ENCODE results near the gene CFDP1.

CFDP1 gene

DNA sequence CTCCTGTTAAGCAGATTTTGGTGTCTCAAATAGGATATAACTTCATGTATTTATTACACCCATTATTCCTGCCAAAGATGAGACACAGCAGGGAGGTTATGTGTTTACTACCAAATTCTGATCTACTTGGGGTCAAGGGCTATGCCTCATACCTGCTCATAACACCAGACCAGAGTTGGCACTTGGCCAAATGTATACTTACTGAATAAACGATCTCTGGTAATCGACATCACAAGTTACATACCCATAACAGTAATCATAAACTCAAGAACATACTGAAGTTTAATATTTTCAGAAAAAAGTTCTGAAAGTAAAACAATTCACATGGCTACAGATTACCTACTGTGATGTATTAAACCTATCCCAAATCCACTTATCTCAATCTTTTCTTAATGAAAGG, 28.3 kb upstream of the CFDP1 start:
- TF ChIP-seq CTCF (IDR thresholded peaks at IDR 0.05), result no peak

GRCh38 chr16:75460446-75460845, 27.1 kb upstream of the CFDP1 start:
- TF ChIP-seq CTCF (IDR thresholded peaks at IDR 0.05), result no peak

- TF ChIP-seq CTCF (IDR thresholded peaks at IDR 0.05), result no peak
These were observed 26.4 kb upstream of the CFDP1 start for GRCh38 chr16:75459691-75460090.

- TF ChIP-seq CTCF (IDR thresholded peaks at IDR 0.05), result no peak
These were observed 25.1 kb upstream of the CFDP1 start for GRCh38 chr16:75458439-75458838.

- no peak for TF ChIP-seq CTCF (IDR thresholded peaks at IDR 0.05)
These were observed 24.7 kb upstream of the CFDP1 start for GRCh38 chr16:75458029-75458428.

DNA sequence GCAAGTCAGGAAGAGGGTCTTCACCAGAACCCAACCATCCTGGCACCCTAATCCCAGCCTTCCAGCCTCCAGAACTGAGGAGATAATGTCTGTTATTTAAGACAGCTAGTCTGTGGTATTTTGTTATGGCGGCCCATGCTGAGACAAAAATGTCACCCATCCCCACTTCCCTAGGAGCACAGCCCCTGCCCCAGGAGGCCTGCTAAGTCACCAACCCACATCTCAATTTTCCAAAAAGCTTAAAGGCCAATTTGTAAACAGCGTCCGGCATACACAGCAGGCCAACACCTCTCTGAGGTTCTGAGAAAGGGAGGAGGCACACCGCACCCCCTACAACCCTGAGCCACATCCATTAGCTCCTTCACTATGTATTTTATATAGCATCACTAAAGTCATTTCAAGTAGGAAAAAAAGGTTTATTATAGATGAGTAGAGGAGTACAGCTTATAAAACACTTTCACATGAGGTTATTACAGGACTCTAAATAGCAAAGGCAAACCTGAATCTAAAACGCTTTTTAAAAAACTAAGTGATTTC, 24.2 kb upstream of the CFDP1 start:
- TF ChIP-seq CTCF (IDR thresholded peaks at IDR 0.05), result no peak

- TF ChIP-seq CTCF (IDR thresholded peaks at IDR 0.05), result no peak
These were observed 23.7 kb upstream of the CFDP1 start for GRCh38 chr16:75456971-75457370.

DNA sequence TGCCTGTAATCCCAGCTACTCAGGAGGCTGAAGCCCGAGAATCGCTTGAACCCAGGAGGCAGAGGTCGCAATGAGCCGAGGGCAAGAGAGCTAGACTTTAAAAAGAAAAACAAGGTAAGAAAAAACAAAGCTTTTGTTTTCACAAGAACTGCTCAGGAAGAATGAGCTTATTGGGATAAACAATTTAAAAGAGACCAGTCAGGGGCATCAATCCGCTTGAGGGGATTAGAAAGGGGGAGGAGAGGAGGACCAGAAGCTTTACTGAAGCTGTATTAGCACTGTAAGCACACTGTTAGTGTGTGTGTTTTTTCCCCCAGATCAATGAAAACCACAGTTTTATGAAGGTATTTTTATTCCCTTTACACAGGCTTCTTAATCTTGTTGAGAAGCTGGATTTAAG, 22.4 kb upstream of the CFDP1 start:
- TF ChIP-seq CTCF (IDR thresholded peaks at IDR 0.05), result no peak
